ENCODE data around the gene SMDT1. TPM values are rescaled to one million over a fixed set of nuclear protein-coding genes. Genes with fewer than 3 reads are reported as not detected.

SMDT1 gene
- total and polyA plus RNA-seq, 9 of the 15 experiments (the other 6 are each of a cell fraction or from before 2014, with no cell fraction given) = 7.9 to 65.2 (median 14.3) TPM

GRCh38 chr22:42062506-42063170, 16.9 kb upstream of the SMDT1 start:
- Histone ChIP-seq H3K36me3 (ENCODE audit: control insufficient read depth, insufficient read depth, low read length) (peaks cover 55% of the 10 kb centered on the region; the same call in 2 of the 3 replicates), H3K4me1 (replicated peaks in 1 of 2; ENCODE audit: control insufficient read depth in 2 of 2, insufficient read depth in 2 of 2, low read length in 2 of 2) (peaks cover 0 to 2% of the 10 kb centered on the region in 2 experiments; a peak in 1 of 5 replicates), H3K9me3 (replicated peaks; ENCODE audit: control insufficient read depth, insufficient read depth, low read depth, low read length) (no peaks in the 10 kb centered on the region; the same call in 1 of the 2 replicates), H3K4me2 (ENCODE audit: insufficient read depth, low read length) (no peak overlapping the region), H4K20me1 (replicated peaks; ENCODE audit: control insufficient read depth, insufficient read depth, low read length) (no peaks in the 10 kb centered on the region), H2AFZ (ENCODE audit: low read depth, low read length) (no peak overlapping the region), H3K27me3 (ENCODE audit: control insufficient read depth in 2 of 2, insufficient read depth in 2 of 2, low read length in 2 of 2) (no peaks in the 10 kb centered on the region), H3K4me3 (no peak overlapping the region), H3K9ac (ENCODE audit: insufficient read depth in 1 of 2, low read depth in 2 of 2, low read length in 2 of 2) (no peak overlapping the region), H3K27ac (ENCODE audit: extremely low read depth, low read depth, low read length) (no peak overlapping the region), H3K9me1 (ENCODE audit: control insufficient read depth, insufficient read depth, low read length) (no peaks in the 10 kb centered on the region), H3K79me2 (ENCODE audit: control insufficient read depth, insufficient read depth, low read length) (no peaks in the 10 kb centered on the region)
- no TSS peak for BruUV-seq (replicated peaks)
- 93% methylated on average over 7 of the region's 10 CpGs for WGBS (ENCODE audit: insufficient coverage, low coverage, missing lambda C conversion rate)
- DNase-seq (ENCODE audit: extremely low read depth in 1 of 4, low spot score in 3 of 4) (no peak), ATAC-seq (no peak), FAIRE-seq (no peak)
- intact Hi-C loops (cut with micrococcal nuclease) = no loop called here
- ChIA-PET CTCF (ENCODE audit: low intra/inter-chr PET ratio) (no interaction called here), POLR2A (no interaction called here)
- TF ChIP-seq USF1 (CRISPR knock-in tag; IDR thresholded peaks at IDR 0.05) = no peak
- TF ChIP-seq ELF4 (CRISPR knock-in tag; IDR thresholded peaks at IDR 0.05) = no peak
- in situ Hi-C loops (cut with MboI) = no loop called here

- no peaks in the 10 kb centered on the region; the same call in 1 of the 2 replicates for H3K9me3 ChIP-seq (replicated peaks; ENCODE audit: control insufficient read depth, insufficient read depth, low read depth, low read length)
- in situ Hi-C loops (cut with MboI) = no loop called here
- H3K9me1 ChIP-seq (ENCODE audit: control insufficient read depth, insufficient read depth, low read length) = peaks cover 2% of the 10 kb centered on the region
- ChIA-PET CTCF (ENCODE audit: low intra/inter-chr PET ratio) (no interaction called here), POLR2A (no interaction called here)
- FAIRE-seq (no peak), DNase-seq (ENCODE audit: extremely low read depth in 1 of 4, low spot score in 3 of 4) (no peak), ATAC-seq (no peak)
- H3K4me2 ChIP-seq (ENCODE audit: insufficient read depth, low read length) = no peak overlapping the region
- H3K27ac ChIP-seq (ENCODE audit: extremely low read depth, low read depth, low read length) = no peak overlapping the region
- no peaks in the 10 kb centered on the region for H3K27me3 ChIP-seq (ENCODE audit: control insufficient read depth in 2 of 2, insufficient read depth in 2 of 2, low read length in 2 of 2)
- no peak overlapping the region for H3K9ac ChIP-seq (ENCODE audit: insufficient read depth in 1 of 2, low read depth in 2 of 2, low read length in 2 of 2)
- H3K36me3 ChIP-seq (ENCODE audit: control insufficient read depth, insufficient read depth, low read length) = peaks cover 61% of the 10 kb centered on the region; the same call in 2 of the 3 replicates
- peaks cover 9 to 12% of the 10 kb centered on the region in 2 experiments; a peak in 3 of 5 replicates for H3K4me1 ChIP-seq (replicated peaks in 1 of 2; ENCODE audit: control insufficient read depth in 2 of 2, insufficient read depth in 2 of 2, low read length in 2 of 2)
- intact Hi-C loops (cut with micrococcal nuclease) = no loop called here
- H3K4me3 ChIP-seq = no peak overlapping the region
- WGBS (ENCODE audit: insufficient coverage, low coverage, missing lambda C conversion rate) = 100% methylated on average over 1 of the region's 1 CpG
- H4K20me1 ChIP-seq (replicated peaks; ENCODE audit: control insufficient read depth, insufficient read depth, low read length) = no peaks in the 10 kb centered on the region
- H3K79me2 ChIP-seq (ENCODE audit: control insufficient read depth, insufficient read depth, low read length) = peaks cover 12% of the 10 kb centered on the region
- no peak overlapping the region for H2AFZ ChIP-seq (ENCODE audit: low read depth, low read length)
- no TSS peak for BruUV-seq (replicated peaks)
- TF ChIP-seq FOXJ2 (tag; IDR thresholded peaks at IDR 0.05) (no peak), RBFOX2 (IDR thresholded peaks at IDR 0.05; ENCODE audit: low read depth, low read length) (no peak), ZNF316 (IDR thresholded peaks at IDR 0.05) (no peak), XRCC4 (IDR thresholded peaks at IDR 0.05; ENCODE audit: extremely low read depth, insufficient read depth, insufficient read length) (no peak), TEAD2 (tag; IDR thresholded peaks at IDR 0.05) (no peak), ZBTB34 (CRISPR knock-in tag; IDR thresholded peaks at IDR 0.05) (no peak), PTBP1 (IDR thresholded peaks at IDR 0.05; ENCODE audit: low read depth, low read length) (no peak), ZFP1 (CRISPR knock-in tag; IDR thresholded peaks at IDR 0.05) (no peak), BHLHE40 (IDR thresholded peaks at IDR 0.05; ENCODE audit: low read length) (no peak), ZNF12 (CRISPR knock-in tag; IDR thresholded peaks at IDR 0.05) (no peak), ELF2 (CRISPR knock-in tag; IDR thresholded peaks at IDR 0.05) (no peak), TCF7 (IDR thresholded peaks at IDR 0.05; ENCODE audit: borderline replicate concordance) (no peak), ZKSCAN1 (IDR thresholded peaks at IDR 0.05; ENCODE audit: low read depth, low read length) (no peak), EHMT2 (IDR thresholded peaks at IDR 0.05) (no peak), SMARCC2 (IDR thresholded peaks at IDR 0.05; ENCODE audit: low read depth) (no peak)
These were observed 14.9 kb upstream of the SMDT1 start for GRCh38 chr22:42064629-42065028.

Measured in K562 (cell line).